Measurements from ENCODE around the gene HPS4.

DNA sequence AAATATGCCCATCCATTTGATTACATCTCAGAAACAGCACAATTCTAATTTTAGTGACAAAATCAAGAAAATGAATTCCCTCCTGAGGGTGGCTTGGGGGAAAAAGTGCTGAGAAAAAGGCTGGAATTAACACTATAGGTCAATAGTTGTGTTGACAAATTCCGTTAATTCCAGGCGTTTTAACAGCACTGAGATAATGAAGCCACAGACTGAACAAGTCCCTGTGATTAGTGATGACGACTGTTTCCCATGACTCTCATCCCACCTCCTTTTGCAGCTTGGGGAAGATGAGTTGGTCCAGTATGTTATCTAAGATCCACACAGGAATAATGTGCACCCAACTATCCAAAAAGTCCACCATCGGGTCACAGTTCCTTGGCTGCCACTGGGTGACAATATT is 12.9 kb upstream of the HPS4 start:
- TF ChIP-seq CTCF (IDR thresholded peaks at IDR 0.05): no peak
- no peak for TF ChIP-seq ZFX (IDR thresholded peaks at IDR 0.05; ENCODE audit: borderline replicate concordance)
